Caki2 (cell line): ENCODE results near the gene LRRC8B. TPM values are rescaled to one million over a fixed set of nuclear protein-coding genes. Genes with fewer than 3 reads are reported as not detected.
"Not testable (repeated sequence)": the region's sequence is repeated elsewhere in the genome, so short reads cannot be mapped to it uniquely, and the experiment has no call there.

Experiments
- DNase-seq: peaks from one replicate; pipeline ENCODE4 v3.0.0-alpha.2; 2015; ENCODE audit warnings: low read depth
- in situ Hi-C: cut with HindIII; loops from 2 replicates; pipeline ENCODE4 v1.10.0; 2016; ENCODE audit warnings: low sequenced_read_pairs, low pct_unique_long_range_greater_than_20kb, mixed read lengths
- total RNA-seq: library from RNA; depleted of rRNA; stranded (reverse); fragments of >200 nt; shearing (Covaris generic); gene quantifications from 2 replicates; pipeline ENCODE4 v1.2.3, GENCODE V29; 2014; ENCODE audit warnings: low replicate concordance

LRRC8B gene
- total RNA-seq, 1 experiment from 2014 or later = 15.9 TPM

- DNase-seq = no peak
- in situ Hi-C loops = no loop called here
Measured at GRCh38 chr1:89567797-89568196, 43.2 kb downstream of the LRRC8B start.

- DNase-seq = no peak
- in situ Hi-C loops = no loop called here
Measured at GRCh38 chr1:89573410-89573809, 48.8 kb downstream of the LRRC8B start.

GRCh38 chr1:89574621-89575020, 50.0 kb downstream of the LRRC8B start:
- in situ Hi-C loops = no loop called here

GRCh38 chr1:89575207-89575606, 50.6 kb downstream of the LRRC8B start:
- in situ Hi-C loops = no loop called here
- no peak for DNase-seq

More at GRCh38 chr1:89574621-89575020, 50.0 kb downstream of the LRRC8B start:
- DNase-seq = no peak

- in situ Hi-C loops = no loop called here
- no peak for DNase-seq
Measured at GRCh38 chr1:89576013-89576412, 51.4 kb downstream of the LRRC8B start.

- no peak for DNase-seq
- in situ Hi-C loops = no loop called here
Measured at GRCh38 chr1:89578151-89578550, 53.5 kb downstream of the LRRC8B start.

GRCh38 chr1:89578946-89579684, 54.5 kb downstream of the LRRC8B start:
- in situ Hi-C loops = no loop called here

GRCh38 chr1:89580036-89580435, 55.4 kb downstream of the LRRC8B start:
- in situ Hi-C loops = no loop called here
- DNase-seq = no peak

More at GRCh38 chr1:89578946-89579684, 54.5 kb downstream of the LRRC8B start:
- no peak for DNase-seq

GRCh38 chr1:89581859-89582258, 57.2 kb downstream of the LRRC8B start:
- DNase-seq = no peak
- in situ Hi-C loops = no loop called here

- no peak for DNase-seq
- in situ Hi-C loops = no loop called here
Measured at GRCh38 chr1:89582571-89582970, 57.9 kb downstream of the LRRC8B start.

GRCh38 chr1:89584211-89584610, 59.6 kb downstream of the LRRC8B start:
- in situ Hi-C loops = no loop called here
- no peak for DNase-seq

- in situ Hi-C loops = no loop called here
- DNase-seq = no peak
Measured at GRCh38 chr1:89584781-89585180, 60.2 kb downstream of the LRRC8B start.

GRCh38 chr1:89587729-89588161, 63.1 kb downstream of the LRRC8B start:
- in situ Hi-C loops = no loop called here
- no peak for DNase-seq

- in situ Hi-C loops = no loop called here
- no peak for DNase-seq
Measured at GRCh38 chr1:89588480-89588879, 63.9 kb downstream of the LRRC8B start.

- in situ Hi-C loops = no loop called here
- no peak for DNase-seq
Measured at GRCh38 chr1:89589515-89589914, 64.9 kb downstream of the LRRC8B start.

GRCh38 chr1:89590341-89591080, 65.9 kb downstream of the LRRC8B start:
- in situ Hi-C loops = no loop called here
- no peak for DNase-seq

- DNase-seq, in situ Hi-C loops: not testable (repeated sequence)
Measured at GRCh38 chr1:89592861-89593302, 68.3 kb downstream of the LRRC8B start.

GRCh38 chr1:89594096-89594740, 69.6 kb downstream of the LRRC8B start:
- in situ Hi-C loops = no loop called here
- no peak for DNase-seq

GRCh38 chr1:89596698-89597097, 72.1 kb downstream of the LRRC8B start:
- DNase-seq = no peak
- in situ Hi-C loops = no loop called here
